Gastrocnemius medialis (tissue), 4 donors: Measurements from ENCODE around the gene ENPP3. TPM values are rescaled to one million over a fixed set of nuclear protein-coding genes. Genes with fewer than 3 reads are reported as not detected.

Source experiments
- ATAC-seq, 2 donors: fragments of 150-250 bp; one replicate each; pipeline ENCODE4 v1.9.1; 2016
- DNase-seq, 2 donors: peaks; one replicate each; pipeline ENCODE4 v3.0.0-alpha.2; 2019
- H3K27ac ChIP-seq, 4 donors: fragments of 200-600 bp; sonication (generic); 1 replicate in 1 of 4; 2 replicates in 3 of 4; pipeline ENCODE4 v1.5.1; 2016 to 2018; ENCODE audit warnings: mild to moderate bottlenecking in 2 of 4, moderate library complexity in 1 of 4
- H3K27me3 ChIP-seq, 3 donors: fragments of 200-600 bp; sonication (generic) in 2 of 3; 1 replicate in 1 of 3; 2 replicates in 2 of 3; pipeline versions ENCODE4 v1.5.1 to v1.6.0; 2016 to 2019; ENCODE audit warnings: mild to moderate bottlenecking in 1 of 3, moderate library complexity in 1 of 3
- H3K36me3 ChIP-seq, 2 donors: fragments of 200-600 bp; sonication (generic) in 1 of 2; one replicate each; pipeline ENCODE4 v1.5.1; 2017 to 2018
- H3K4me1 ChIP-seq, 2 donors: fragments of 200-600 bp; sonication (generic) in 1 of 2; one replicate each; pipeline ENCODE4 v1.5.1; 2016 to 2017; ENCODE audit warnings: mild to moderate bottlenecking in 2 of 2
- H3K4me3 ChIP-seq, 4 donors: fragments of 200-600 bp; sonication (generic) in 3 of 4; 1 replicate in 1 of 4; 2 replicates in 3 of 4; pipeline ENCODE4 v1.5.1; 2016 to 2019; ENCODE audit warnings: mild to moderate bottlenecking in 2 of 4
- H3K9me3 ChIP-seq, 3 donors: fragments of 200-600 bp; sonication (generic) in 2 of 3; 1 replicate in 1 of 3; 2 replicates in 2 of 3; pipeline ENCODE4 v1.5.1; 2016 to 2019
- CTCF ChIP-seq, 5 experiments: fragments of 450-650 bp in 3 of 5; fragments of 200-600 bp in 2 of 5; sonication (generic) in 2 of 5; IDR thresholded peaks in 4 of 5; conservative IDR thresholded peaks in 1 of 5; 1 replicate in 4 of 5; 2 replicates in 1 of 5; pipeline ENCODE4 v1.5.1; 2016 to 2019; ENCODE audit warnings: antibody characterized with exemption in 5 of 5, mild to moderate bottlenecking in 3 of 5, moderate library complexity in 3 of 5
- POLR2A ChIP-seq, 2 donors: fragments of 450-650 bp; IDR thresholded peaks; one replicate each; pipeline ENCODE4 v1.6.1; 2017; ENCODE audit warnings: antibody characterized with exemption in 2 of 2, mild to moderate bottlenecking in 2 of 2, moderate library complexity in 2 of 2
- in situ Hi-C, 4 donors: fragments of 200-750 bp; cut with MboI; loops; one replicate each; pipeline versions ENCODE4 v1.15.0 to v1.8.0; 2017; ENCODE audit warnings: low sequenced_read_pairs in 4 of 4
- intact Hi-C: fragments of 100-400 bp; cut with DNase I; formaldehyde crosslinking; loops from one replicate; pipeline ENCODE4 v1.15.1; 2023; ENCODE audit warnings: low total_unique reads
- total RNA-seq, 4 donors: library from RNA; depleted of rRNA; stranded (reverse); fragments of >200 nt; gene quantifications; one replicate each; pipeline versions ENCODE4 v1.1.0 to v1.2.3, GENCODE V29; 2016

ENPP3 gene
- total RNA-seq, 4 donors from 2014 or later, result 0.07 TPM; not detected in 3

- no peak overlapping the region for H3K27ac ChIP-seq
- no peaks in the 10 kb centered on the region for H3K4me1 ChIP-seq
- ATAC-seq (no peak), DNase-seq (no peak)
- intact Hi-C loops, result no loop called here
- no peak overlapping the region for H3K4me3 ChIP-seq
- H3K36me3 ChIP-seq, result no peaks in the 10 kb centered on the region
- in situ Hi-C loops, result no loop called here
- TF ChIP-seq POLR2A (IDR thresholded peaks at IDR 0.05) (no peak), CTCF (IDR thresholded peaks at IDR 0.05 in 4 of 5, conservative IDR thresholded peaks at IDR 0.05 in 1 of 5) (no peak)
- H3K27me3 ChIP-seq, result no peaks in the 10 kb centered on the region
- H3K9me3 ChIP-seq, result no peaks in the 10 kb centered on the region
Observed at GRCh38 chr6:131640100-131640499, 3.0 kb downstream of the ENPP3 start.

- TF ChIP-seq CTCF (IDR thresholded peaks at IDR 0.05 in 4 of 5, conservative IDR thresholded peaks at IDR 0.05 in 1 of 5) (no peak), POLR2A (IDR thresholded peaks at IDR 0.05) (no peak)
- Histone ChIP-seq H3K27ac (no peak overlapping the region), H3K9me3 (no peaks in the 10 kb centered on the region), H3K4me1 (no peaks in the 10 kb centered on the region), H3K27me3 (no peaks in the 10 kb centered on the region), H3K36me3 (no peaks in the 10 kb centered on the region), H3K4me3 (no peak overlapping the region)
- intact Hi-C loops (no loop called here), in situ Hi-C loops (no loop called here)
- no peak for ATAC-seq
- DNase-seq, result no peak
Observed at GRCh38 chr6:131640576-131640975, 3.5 kb downstream of the ENPP3 start.

- in situ Hi-C loops (no loop called here), intact Hi-C loops (no loop called here)
- Histone ChIP-seq H3K4me3 (no peak overlapping the region), H3K9me3 (no peaks in the 10 kb centered on the region), H3K27me3 (no peaks in the 10 kb centered on the region), H3K4me1 (no peaks in the 10 kb centered on the region), H3K27ac (no peak overlapping the region), H3K36me3 (no peaks in the 10 kb centered on the region)
- ATAC-seq, result no peak
- DNase-seq, result no peak
- TF ChIP-seq POLR2A (IDR thresholded peaks at IDR 0.05) (no peak), CTCF (IDR thresholded peaks at IDR 0.05 in 4 of 5, conservative IDR thresholded peaks at IDR 0.05 in 1 of 5) (no peak)
Observed at GRCh38 chr6:131641554-131641953, 4.5 kb downstream of the ENPP3 start.

- TF ChIP-seq CTCF (IDR thresholded peaks at IDR 0.05 in 4 of 5, conservative IDR thresholded peaks at IDR 0.05 in 1 of 5) (no peak), POLR2A (IDR thresholded peaks at IDR 0.05) (no peak)
- Histone ChIP-seq H3K27ac (no peak overlapping the region), H3K27me3 (no peaks in the 10 kb centered on the region)
Observed at GRCh38 chr6:131642565-131642964, 5.5 kb downstream of the ENPP3 start.

GRCh38 chr6:131642987-131643611 lies 6.0 kb downstream of the ENPP3 start:
- Histone ChIP-seq H3K27ac (no peak overlapping the region), H3K27me3 (no peaks in the 10 kb centered on the region), H3K4me3 (no peak overlapping the region), H3K4me1 (no peaks in the 10 kb centered on the region), H3K36me3 (no peaks in the 10 kb centered on the region), H3K9me3 (no peaks in the 10 kb centered on the region)
- ATAC-seq (no peak), DNase-seq (no peak)
- no peak for TF ChIP-seq POLR2A (IDR thresholded peaks at IDR 0.05)
- TF ChIP-seq CTCF (IDR thresholded peaks at IDR 0.05 in 4 of 5, conservative IDR thresholded peaks at IDR 0.05 in 1 of 5), result no peak
- intact Hi-C loops, result no loop called here
- in situ Hi-C loops, result no loop called here

More at GRCh38 chr6:131642565-131642964, 5.5 kb downstream of the ENPP3 start:
- in situ Hi-C loops (no loop called here), intact Hi-C loops (no loop called here)
- Histone ChIP-seq H3K9me3 (no peaks in the 10 kb centered on the region), H3K4me1 (no peaks in the 10 kb centered on the region), H3K4me3 (no peak overlapping the region), H3K36me3 (no peaks in the 10 kb centered on the region)
- DNase-seq (no peak), ATAC-seq (no peak)
